Activated CD4-positive, alpha-beta T cell treated with anti-CD3 and anti-CD28 coated beads, Interleukin-10, Interleukin-2, amounts not matched to agents 100 ng/mL and 50 ng/mL, durations not matched to agents 16 hours and 8 hours (primary cell): ENCODE data around the gene CPEB4.

Source experiments
- DNase-seq: peaks from one replicate; pipeline ENCODE4 v3.0.0-alpha.2; 2020

Gene CPEB4

GRCh38 chr5:173887610-173888472, at the start of gene CPEB4:
CPEB4 (plus strand) TSS chr5:173888349; CDS start chr5:173889734, 1,385 bp downstream.
- peak; percentile 99 for DNase-seq

DNA sequence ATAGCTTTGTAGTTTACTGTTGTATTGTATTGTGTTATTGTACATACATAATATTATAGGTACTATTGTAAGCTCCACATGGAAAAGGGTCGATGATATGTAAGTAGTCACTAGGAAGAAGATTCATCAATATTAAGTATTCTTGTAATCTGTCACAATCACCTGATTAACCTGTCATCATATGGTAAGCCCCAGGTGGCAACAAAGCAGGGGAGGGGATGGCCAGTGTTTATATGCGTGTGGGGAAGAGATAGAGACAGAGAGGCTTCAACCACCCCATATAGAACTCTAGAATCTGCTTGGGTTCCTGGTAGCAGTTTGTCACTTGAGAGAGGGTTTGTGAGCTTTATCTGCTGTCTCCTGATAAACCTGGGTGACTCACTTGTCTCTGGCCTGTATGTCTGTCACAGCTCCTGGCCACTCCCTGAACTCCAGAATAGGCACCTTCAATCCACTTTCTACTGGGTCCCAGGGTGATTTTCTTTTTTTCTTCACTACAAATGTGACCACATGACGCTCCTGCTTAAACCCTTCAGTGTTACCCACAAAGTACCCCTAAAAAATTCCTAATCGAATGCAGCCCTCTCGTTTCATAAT, 48.9 kb upstream of the CPEB4 start:
- no peak for DNase-seq

- DNase-seq = no peak
Measured at GRCh38 chr5:173840111-173840983, 47.8 kb upstream of the CPEB4 start.

- no peak for DNase-seq
Measured at GRCh38 chr5:173841710-173842109, 46.4 kb upstream of the CPEB4 start.

DNA sequence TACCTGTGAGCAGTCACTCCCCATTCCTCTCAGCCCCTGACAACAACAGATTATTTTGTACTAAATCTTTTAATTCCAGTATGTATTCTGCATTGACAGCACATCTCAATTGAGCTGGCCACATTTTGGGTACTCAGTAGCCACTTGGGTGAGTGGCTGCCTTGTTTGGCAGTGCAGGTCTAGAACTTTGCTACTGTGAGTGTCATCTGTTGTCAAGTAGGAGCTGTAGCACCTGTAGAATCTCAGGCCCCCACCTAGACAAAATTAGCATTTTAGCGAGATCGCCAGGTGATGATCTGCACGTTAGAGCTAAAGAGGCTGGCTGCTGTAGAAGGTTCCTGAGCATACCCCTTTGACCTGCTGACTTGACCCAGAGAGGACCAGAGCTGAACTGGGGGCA, 44.4 kb upstream of the CPEB4 start:
- DNase-seq = no peak

DNA sequence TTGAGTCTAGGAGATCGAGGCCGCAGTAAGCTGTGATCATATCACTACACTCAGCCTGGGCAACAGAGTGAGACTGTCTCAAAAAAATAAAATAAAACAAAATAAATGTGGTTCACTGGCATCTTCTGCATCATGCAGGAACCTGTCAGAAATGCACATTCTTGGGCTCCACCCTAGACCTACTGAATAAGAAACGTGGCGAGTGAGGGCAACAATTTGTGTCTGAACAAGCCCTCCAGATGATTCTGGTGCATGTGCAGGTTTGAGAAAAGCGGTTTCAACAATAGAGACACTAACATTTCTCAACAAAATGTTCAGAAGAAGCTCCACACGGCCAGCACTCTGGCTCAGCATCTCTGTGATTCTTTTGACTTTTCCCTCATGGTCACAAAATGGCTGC, 42.8 kb upstream of the CPEB4 start:
- DNase-seq = no peak

- no peak for DNase-seq
Measured at GRCh38 chr5:173846929-173847501, 41.1 kb upstream of the CPEB4 start.

DNA sequence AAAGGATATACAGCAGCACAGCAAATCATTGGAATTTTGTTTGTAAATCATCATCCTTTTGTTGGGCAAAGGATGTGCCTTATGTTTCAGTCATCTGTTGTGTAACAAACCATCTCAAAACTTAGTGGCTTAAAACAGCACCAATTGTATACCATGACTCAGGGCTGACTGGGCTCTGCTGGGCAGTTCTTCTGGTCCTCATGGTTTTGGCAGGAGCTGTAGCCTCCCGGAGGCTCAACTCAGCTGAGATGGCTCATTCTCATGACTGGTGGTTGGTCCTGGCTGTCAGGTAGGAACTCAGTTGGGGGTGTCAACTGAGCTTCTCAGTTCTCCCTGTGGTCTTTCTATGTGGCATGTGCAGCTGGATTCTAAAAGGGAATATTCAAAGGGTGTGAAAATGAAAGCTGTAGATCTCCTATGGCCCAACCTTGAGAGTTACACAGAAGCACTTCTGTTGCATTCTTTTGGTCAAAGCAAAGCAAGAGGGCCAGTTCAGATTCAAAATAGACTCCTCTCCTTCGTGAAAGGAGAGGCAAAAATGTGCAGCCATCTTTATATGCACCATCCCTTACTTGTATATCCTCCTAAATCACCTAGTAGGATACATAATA, 39.1 kb upstream of the CPEB4 start:
- DNase-seq = no peak

DNA sequence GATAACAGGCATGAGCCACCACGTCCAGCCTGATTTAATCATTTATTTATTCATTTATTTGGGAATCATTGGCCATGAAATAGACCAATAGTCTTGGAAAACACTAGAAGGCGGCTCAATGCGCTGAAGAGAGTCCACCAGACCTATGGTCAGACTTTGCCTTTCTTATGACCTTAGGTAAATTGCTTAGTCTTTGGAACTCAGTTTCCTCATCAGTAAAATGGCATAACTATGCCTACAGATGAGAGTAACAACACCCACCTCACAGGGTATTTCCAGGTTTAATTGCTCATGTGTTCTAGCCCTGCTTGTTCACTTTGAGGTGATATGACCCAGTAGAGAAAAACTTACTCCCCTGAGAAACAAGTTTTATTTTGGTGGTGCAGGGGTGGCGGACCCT, 38.2 kb upstream of the CPEB4 start:
- DNase-seq = no peak

GRCh38 chr5:173850659-173851058, 37.5 kb upstream of the CPEB4 start:
- no peak for DNase-seq

DNA sequence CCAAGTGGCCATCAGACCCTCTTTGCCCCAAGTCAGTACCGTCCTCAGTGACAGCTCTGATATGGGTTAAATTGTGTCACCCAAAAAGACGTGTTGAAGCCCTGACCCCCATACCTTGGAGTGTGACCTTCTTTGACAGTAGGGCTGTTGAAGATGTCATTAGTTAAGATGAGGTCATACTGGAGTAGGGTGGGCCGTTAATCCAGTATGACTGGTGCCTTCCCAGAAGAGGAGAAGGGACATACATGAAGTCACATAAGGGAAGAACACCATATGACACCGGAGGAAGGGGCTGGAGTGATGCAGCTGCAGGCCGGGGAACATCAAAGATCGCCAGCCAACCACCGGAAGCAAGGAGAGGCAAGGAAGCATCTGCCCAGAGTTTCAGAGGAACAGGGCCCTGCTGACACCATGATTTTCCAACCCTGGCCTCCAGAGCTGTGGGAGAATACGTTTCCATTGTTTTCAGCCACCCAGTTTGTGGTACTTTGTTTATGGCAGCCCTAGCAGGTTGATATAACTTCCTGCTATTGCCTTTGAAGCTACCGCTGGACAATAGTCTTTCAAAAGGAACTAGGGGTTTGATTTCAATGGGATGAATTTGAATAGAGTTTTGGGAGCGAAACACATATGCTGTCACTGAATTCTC, 36.4 kb upstream of the CPEB4 start:
- no peak for DNase-seq

DNA sequence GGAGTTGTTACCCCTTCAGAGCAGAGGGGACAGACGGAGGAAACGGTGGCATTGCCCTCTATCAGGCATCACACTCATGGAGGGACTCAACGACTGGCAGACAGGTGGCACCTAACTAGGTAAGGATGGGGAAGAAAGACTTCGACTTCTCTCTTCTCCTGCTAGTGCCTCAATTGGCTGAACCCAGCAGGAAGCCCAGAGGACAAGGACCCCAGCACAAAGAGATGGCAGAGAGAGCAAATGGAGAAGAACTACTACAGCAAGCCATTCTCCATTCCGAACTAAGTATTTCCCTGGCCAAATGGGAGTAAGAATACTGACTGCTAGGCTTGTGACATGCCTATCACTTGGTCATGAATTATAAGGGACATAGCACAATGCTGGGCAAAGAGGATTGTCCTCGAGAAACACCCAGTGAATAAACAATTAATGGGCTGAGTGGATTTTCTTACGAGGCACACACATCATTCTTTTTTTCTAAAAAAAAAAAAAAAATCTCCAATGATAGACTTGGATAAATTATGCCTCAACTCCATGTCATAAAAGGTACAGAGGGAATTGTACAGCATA, 35.3 kb upstream of the CPEB4 start:
- DNase-seq = no peak

GRCh38 chr5:173853370-173854131, 34.6 kb upstream of the CPEB4 start:
- peak; percentile 33 for DNase-seq

- DNase-seq = no peak
Measured at GRCh38 chr5:173855162-173855994, 32.8 kb upstream of the CPEB4 start.

DNA sequence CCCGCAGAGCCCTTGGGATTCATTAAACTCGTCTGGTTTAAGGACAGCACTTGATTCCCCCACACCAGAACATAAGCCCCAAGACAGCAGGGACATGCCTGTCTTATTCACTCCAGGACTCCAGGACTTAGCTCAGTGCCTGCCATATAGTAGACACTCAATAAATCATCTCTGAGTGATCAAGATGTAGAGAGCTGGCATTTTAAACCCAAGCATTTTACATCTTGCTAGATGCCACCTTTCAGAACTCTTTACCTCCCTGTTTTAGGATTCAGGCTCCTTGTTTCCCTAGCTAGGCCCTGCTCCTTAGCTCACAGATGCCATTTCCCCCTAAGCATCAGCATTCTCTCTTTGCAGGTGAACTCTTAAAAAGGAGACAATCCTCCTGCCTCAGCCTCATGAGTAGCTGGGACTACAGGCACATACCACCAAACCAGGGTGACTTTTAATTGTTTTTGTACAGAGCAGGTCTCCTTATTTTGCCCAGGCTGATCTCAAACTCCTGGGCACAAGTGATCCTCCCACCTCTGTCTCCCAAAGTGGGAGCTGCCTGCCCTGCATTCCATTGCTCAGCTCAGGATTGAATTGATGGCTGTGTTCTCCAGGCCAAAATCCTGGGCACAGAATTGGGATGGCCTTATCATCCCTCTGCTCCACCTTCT, 32.0 kb upstream of the CPEB4 start:
- DNase-seq = no peak

GRCh38 chr5:173857234-173857633, 30.9 kb upstream of the CPEB4 start:
- DNase-seq = no peak

GRCh38 chr5:173858021-173858669, 30.0 kb upstream of the CPEB4 start:
- no peak for DNase-seq

- DNase-seq = no peak
Measured at GRCh38 chr5:173858670-173859407, 29.3 kb upstream of the CPEB4 start.
